Progenitor cell of endocrine pancreas (in vitro differentiated cells): ENCODE measurements around the gene PAF1. TPM values are rescaled to one million over a fixed set of nuclear protein-coding genes. Genes with fewer than 3 reads are reported as not detected.

Experiments used
- DNase-seq: peaks from one replicate; pipeline ENCODE4 v3.0.0; 2021; ENCODE audit warnings: low spot score; ENCODE audit not compliant: unreplicated experiment
- H3K27ac Mint-ChIP-seq: 2 replicates; pipeline ENCODE4 v1.8.0; 2021; ENCODE audit warnings: mild to moderate bottlenecking, moderate library complexity, mixed read lengths
- H3K27me3 Mint-ChIP-seq: 2 replicates; pipeline ENCODE4 v1.8.0; 2021; ENCODE audit warnings: mixed read lengths
- H3K36me3 Mint-ChIP-seq: 2 replicates; pipeline ENCODE4 v1.8.0; 2022; ENCODE audit warnings: mixed read lengths; ENCODE audit not compliant: insufficient read depth
- H3K4me1 Mint-ChIP-seq: 2 replicates; pipeline ENCODE4 v1.8.0; 2021; ENCODE audit warnings: low read depth, mixed read lengths
- H3K4me3 Mint-ChIP-seq: 2 replicates; pipeline ENCODE4 v1.8.0; 2021; ENCODE audit warnings: low read depth, mild to moderate bottlenecking, moderate library complexity, mixed read lengths
- H3K9me3 Mint-ChIP-seq: 2 replicates; pipeline ENCODE4 v1.8.0; 2021; ENCODE audit warnings: low read depth, mixed read lengths
- total RNA-seq: library from RNA; stranded (reverse); gene quantifications from 2 replicates; pipeline ENCODE4 v1.2.1, GENCODE V29; 2021
- TF ChIP-seq, protein P1 (sequence below): fragments of 200-600 bp; sonication (generic); IDR thresholded peaks from one replicate; pipeline ENCODE4 v1.5.0; 2021; ENCODE audit warnings: antibody characterized with exemption, mild to moderate bottlenecking; ENCODE audit not compliant: unreplicated experiment

Gene PAF1
- total RNA-seq, 1 donor from 2014 or later: 49.4 TPM

DNA sequence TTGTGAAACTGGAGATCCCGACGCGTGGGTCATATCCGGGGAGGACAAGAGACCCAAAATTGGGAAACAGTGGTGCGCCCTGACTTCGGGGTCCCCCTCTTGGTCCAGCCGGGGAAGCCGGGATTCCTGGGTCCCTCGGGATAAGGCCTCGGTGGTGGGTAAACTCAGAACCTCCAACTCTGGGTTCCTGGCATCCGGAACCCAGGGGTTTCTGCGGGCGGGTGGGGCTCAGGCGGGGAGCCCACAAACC is 16.4 kb upstream of the PAF1 start:
- Mint-ChIP-seq H3K4me3 (peak overlapping the region; percentile 89), H3K27ac (peak overlapping the region; percentile 96), H3K27me3 (no peaks in the 10 kb centered on the region), H3K36me3 (peaks cover 4% of the 10 kb centered on the region), H3K4me1 (peaks cover 37% of the 10 kb centered on the region), H3K9me3 (no peaks in the 10 kb centered on the region)
- TF ChIP-seq, protein P1, sequence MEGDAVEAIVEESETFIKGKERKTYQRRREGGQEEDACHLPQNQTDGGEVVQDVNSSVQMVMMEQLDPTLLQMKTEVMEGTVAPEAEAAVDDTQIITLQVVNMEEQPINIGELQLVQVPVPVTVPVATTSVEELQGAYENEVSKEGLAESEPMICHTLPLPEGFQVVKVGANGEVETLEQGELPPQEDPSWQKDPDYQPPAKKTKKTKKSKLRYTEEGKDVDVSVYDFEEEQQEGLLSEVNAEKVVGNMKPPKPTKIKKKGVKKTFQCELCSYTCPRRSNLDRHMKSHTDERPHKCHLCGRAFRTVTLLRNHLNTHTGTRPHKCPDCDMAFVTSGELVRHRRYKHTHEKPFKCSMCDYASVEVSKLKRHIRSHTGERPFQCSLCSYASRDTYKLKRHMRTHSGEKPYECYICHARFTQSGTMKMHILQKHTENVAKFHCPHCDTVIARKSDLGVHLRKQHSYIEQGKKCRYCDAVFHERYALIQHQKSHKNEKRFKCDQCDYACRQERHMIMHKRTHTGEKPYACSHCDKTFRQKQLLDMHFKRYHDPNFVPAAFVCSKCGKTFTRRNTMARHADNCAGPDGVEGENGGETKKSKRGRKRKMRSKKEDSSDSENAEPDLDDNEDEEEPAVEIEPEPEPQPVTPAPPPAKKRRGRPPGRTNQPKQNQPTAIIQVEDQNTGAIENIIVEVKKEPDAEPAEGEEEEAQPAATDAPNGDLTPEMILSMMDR: no peak
- no peak for DNase-seq

DNA sequence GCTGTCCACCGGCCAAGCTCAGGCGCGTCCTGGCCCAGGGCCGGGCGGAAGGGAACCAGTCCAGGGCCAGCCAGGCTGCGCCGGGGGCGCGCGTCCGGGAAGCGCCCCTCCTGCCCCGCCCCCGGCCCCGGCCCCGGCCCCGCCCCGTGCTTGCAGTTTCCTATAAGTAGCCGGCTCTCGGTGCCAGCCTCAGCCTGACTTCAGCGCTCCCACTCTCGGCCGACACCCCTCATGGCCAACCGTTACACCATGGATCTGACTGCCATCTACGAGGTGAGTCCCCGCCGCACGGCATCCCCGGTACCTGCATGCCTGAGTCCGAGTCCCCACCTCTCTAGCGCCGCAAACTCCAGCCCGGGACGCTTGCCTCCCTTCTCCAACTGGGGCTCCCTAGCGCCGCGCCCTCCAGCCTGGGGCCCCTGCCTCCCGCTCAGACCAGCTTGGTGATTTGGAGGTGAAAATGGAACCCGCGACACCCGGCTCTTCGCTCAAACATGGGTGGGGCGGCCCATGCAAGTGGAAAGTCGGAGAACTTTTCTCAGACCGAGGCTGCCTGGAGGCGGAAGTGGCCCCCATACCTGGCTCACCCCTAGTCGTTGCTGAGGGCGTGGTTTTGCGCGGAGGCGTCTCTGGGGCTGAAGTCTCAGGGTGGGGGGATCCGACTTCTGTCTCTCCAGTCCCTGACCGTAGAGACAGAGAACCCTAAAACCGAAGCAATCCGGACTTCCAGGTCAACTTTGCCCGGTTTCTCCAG is 15.9 kb upstream of the PAF1 start, which contains the start of gene ZFP36:
TSS of gene ZFP36 (plus strand) at position 192 of the 754 bp plus-strand sequence. CDS start at position 250, 58 bp downstream.
- H3K27ac Mint-ChIP-seq: peak within 1 kb of the TSS; percentile 96

DNA sequence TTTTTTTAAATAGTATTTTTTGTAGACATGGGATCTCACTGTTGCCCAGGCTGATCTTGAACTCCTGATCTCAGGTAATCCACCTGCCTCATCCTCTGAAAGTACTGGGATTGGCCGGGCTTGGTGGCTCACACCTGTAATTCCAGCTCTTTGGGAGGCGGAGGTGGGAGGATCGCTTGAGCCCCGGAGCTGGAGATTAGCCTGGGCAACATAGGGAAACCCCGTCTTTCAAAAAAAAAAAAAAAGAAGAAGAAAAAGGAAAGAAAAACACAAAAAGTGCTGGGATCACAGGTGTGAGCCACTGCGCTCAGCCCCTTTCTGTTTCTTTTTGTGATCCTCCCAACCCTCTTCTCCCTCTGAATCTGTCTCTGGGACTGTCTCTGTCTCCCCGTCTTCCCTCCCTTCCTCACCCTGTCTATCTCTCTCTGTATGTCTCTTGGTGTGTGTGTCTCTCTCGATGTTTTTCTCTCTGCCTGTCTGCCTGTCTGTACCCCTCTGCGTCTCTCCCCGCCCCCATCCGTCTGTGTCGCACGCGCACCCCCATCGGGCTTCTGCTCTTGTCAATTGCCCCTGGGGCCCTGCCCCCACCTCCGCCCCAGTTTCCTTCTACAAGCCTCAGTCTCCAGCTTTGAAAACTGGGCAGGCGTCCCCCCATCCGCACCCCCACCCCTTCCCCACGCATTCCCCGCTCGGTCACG is 15.2 kb upstream of the PAF1 start:
- H3K4me3 Mint-ChIP-seq: peak overlapping the region; percentile 82
- DNase-seq: no peak

More for the DNA sequence above, 15.9 kb upstream of the PAF1 start, which contains the start of gene ZFP36:
- peak; percentile 69 for DNase-seq
- Mint-ChIP-seq H3K4me1 (peaks cover 38% of the 10 kb centered on the region), H3K36me3 (peaks cover 4% of the 10 kb centered on the region), H3K9me3 (no peaks in the 10 kb centered on the region), H3K27me3 (no peaks in the 10 kb centered on the region), H3K4me3 (peak within 1 kb of the TSS; percentile 89)
- TF ChIP-seq, protein P1: peak; percentile 9

DNA sequence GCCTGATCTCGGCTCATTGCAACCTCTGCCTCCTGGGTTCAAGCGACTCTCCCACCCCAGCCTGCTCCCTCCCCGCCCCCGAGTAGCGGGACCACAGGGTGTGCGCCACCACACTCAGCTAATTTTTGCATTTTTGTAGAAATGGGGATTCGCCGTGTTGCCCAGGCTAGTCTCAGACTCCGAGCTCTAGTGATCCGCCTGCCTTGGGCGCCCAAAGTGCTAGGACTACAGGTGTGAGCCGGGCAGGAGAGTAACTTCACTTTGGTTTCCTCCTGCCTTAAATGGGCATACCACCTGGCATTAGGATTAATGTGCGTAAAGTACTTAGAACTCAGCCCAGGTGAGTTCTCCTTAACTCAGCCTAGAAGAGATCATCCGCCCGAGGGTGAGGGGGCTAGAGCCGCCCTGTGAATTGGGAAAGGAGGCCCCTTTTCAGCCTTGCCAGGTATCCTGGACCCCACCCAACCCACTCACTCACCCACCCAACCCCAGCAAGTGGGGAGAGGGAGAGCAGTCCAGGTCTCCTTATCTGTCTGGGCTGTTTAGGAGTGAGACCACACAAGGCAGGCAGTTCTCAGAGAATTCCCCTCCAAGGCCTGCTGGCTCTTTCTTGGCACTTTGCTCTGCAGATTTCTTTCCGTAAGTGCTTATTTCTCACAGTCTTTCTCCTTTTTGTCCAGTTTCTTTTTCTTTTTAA is 14.5 kb upstream of the PAF1 start:
- no peak for DNase-seq
- Mint-ChIP-seq H3K27me3 (no peaks in the 10 kb centered on the region), H3K9me3 (no peaks in the 10 kb centered on the region), H3K36me3 (peaks cover 4% of the 10 kb centered on the region), H3K27ac (peak overlapping the region; percentile 82), H3K4me1 (peaks cover 32% of the 10 kb centered on the region), H3K4me3 (peak overlapping the region; percentile 33)
- TF ChIP-seq, protein P1: no peak

More for the DNA sequence above, 15.2 kb upstream of the PAF1 start:
- Mint-ChIP-seq H3K27ac (peak overlapping the region; percentile 92), H3K36me3 (peaks cover 4% of the 10 kb centered on the region), H3K4me1 (peaks cover 37% of the 10 kb centered on the region), H3K9me3 (no peaks in the 10 kb centered on the region), H3K27me3 (no peaks in the 10 kb centered on the region)
- TF ChIP-seq, protein P1: no peak
